NT2/D1 (cell line): Measurements from ENCODE around the gene ADD3.

Experiments
- SUZ12 ChIP-seq: IDR thresholded peaks from 2 replicates; pipeline ENCODE4 v1.6.1; 2011; ENCODE audit not compliant: insufficient read length, insufficient read depth; ENCODE audit errors: extremely low read depth
- YY1 ChIP-seq: IDR thresholded peaks from 2 replicates; pipeline ENCODE4 v1.6.1; 2011; ENCODE audit not compliant: insufficient read length, insufficient read depth
- ZNF274 ChIP-seq: IDR thresholded peaks from 2 replicates; pipeline ENCODE4 v1.6.1; 2011; ENCODE audit warnings: mild to moderate bottlenecking, low read depth, low read length

DNA sequence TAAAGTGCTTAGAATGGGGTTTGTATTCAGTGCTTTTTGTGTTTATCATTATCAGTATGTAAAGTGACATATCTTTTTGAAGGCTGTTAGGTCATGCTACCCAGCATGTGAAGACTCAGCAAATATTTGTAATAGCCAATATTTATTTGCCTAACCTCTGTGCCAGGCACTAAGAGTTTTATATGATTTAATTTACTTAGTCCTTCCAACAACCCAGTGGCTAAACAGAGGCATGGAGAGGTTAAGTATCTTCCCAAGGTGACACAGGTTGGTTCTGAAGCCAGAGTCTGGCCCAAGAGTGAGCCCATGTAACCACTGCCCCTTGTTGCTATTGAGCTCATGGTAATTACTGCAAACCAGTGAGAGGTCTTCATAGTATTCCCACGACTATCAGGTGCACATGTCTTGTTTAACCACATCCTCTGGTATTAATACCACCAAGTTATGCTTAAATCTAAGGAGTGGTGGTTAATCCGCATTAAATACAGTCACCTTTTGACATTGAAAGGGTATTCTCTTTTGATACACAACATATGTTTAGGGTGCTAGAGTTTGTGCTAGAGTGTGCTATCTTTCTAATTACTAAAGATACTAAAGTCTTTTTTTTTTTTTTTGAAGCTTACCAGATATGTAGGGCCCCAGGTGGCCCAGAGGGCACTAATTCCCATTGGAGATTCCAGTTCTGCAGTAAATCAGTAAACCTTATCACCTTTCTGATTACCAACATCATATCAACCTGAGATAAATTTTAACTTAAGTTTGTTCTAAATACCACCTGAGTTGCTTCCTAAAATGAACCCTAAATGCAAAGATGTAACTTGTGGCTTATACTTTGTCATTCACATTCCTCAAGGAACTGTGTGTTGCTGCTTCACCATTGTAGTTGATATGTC lies 2.9 kb downstream of the ADD3 start:
- TF ChIP-seq YY1 (no peak), SUZ12 (no peak), ZNF274 (no peak)
